DMS153 (cell line): ENCODE data around the gene ADAMTSL1.
"Not testable (repeated sequence)": the region's sequence is repeated elsewhere in the genome, so short reads cannot be mapped to it uniquely, and the experiment has no call there.

Experiments used
- DNase-seq: peaks from one replicate; lab custom pipeline; 2025; lab: John Stamatoyannopoulos, UW

ADAMTSL1 gene

DNA sequence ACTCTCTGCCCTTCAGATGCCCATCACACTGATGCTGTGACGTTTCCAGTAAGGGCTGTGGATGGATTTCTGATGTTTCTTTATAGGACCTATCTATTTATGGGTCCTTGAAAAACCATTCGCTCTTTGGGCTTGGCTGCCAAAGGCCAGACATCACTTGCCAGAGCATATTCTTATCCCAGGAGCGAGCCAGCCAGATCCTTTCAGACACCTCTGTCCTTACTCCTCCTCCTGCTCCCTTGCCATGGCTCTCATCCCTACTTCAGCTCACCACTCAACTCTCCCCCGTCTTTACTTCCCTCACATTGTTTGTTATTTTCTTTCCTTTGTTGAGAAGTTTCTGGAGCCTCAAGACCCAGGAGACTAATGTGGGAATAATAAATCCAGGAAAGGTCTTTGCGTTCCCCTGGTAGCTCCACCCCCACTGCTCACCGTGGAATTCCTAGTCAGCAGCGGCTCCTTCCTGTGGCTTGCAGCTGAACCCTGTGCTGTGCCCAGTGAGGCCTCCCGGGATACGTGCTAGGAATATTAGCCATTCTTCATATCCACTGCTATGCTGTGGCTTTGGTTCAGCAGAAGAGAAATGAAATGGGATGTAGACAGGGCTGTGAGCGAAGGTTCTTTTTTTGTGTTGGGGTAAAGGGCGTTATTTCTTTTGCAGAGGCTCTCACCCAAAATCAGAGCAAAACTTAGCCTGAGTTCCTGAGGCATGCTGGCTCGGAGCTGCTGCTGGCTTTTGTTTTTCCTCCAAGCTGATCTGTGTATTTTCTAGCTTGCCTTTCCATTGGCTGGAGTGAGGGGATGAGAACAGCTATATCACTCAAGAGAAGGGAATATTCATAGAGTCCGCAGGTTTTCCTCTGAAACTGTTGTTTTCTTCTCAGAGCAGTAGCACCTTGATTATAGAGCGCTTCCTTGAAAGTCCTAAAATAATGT lies 387.9 kb downstream of the ADAMTSL1 start:
- no peak for DNase-seq

DNA sequence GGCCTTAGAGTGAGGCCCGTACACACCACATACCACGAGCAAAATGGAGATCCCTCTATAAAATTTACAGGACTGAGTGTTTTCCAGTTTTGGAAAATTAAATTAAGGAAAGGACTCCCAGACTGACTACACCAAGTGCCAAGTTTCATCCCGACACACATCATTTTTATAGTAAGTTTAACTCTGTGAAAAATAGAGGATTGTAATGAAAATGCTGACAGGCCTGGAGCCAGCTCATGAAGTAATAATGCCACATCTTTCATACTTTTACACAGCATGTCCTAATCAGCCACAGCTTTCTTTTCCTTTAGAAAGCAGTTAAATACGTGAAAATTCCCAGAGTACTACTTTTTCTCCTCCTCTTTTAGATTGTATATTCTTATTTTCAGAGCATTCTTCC lies 389.8 kb downstream of the ADAMTSL1 start:
- DNase-seq, result no peak

DNA sequence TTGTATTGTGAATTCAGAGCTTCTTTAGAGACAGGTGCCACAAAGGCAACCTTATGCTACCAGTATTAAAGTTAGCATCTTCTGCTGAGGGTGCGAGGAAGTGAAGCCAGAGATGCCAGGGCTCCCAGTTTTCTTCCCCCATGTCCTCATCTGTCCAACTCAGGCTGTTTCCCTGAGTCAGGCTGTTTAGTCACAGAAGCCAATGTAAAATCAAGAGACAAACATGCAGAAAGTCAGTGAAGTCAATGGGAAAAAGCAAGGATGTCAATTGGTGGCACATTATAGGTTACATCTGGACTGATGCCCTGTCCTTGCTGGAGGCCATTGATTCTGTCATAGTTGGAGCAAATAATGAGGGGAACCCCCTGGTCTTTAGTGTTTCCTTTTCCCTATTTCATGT lies 390.6 kb downstream of the ADAMTSL1 start:
- no peak for DNase-seq

DNA sequence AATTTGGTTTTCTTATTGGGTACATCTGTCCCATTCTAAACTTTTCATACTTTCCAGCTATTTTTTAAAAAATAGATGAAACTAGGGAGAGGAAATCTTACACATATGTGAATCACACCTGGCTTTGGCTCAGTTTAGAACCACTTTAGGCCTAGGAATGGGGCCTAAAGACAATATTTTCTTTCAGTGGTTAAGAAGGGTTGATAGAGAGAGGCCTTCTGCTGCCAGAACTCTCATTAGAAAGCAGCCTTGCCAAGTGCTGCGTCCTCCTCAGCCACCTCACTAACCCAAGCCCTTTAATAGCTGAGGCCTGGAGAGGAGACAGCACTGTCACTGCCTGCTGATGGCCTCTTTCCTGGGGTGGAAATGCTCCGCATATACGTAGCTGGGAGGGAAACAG lies 391.6 kb downstream of the ADAMTSL1 start:
- no peak for DNase-seq

DNA sequence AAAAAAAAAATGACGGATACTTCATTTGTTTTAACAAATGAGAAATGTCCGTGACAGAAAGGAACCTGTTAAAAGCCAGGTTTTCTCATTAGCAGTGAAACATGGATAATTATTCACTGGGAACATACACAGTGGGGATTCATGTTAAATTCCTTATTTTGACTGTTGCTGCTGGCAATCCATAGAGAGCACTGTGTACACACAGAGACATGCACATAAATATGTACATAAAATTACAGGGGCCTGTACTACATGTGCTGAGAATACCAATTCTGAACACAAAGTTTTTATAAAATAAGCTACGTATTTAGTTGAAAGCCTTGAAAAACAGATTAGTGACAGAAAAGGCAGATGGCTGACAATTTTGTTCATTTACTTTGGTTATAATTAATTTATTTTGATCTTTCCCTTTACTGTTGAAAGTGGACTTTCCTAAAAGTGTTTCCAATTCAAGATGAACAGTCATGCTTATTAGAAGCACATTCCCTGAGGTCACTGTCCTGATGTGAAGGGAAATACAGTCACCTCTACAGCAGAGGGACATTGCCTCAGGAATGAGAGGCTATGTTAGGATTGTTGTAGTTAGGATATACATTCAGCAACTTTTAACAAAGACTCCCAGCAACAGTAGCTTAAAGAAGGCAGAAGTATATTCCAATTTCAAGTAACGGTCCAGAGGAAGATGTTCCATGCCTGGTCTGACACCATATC lies 392.3 kb downstream of the ADAMTSL1 start:
- DNase-seq, result no peak

DNA sequence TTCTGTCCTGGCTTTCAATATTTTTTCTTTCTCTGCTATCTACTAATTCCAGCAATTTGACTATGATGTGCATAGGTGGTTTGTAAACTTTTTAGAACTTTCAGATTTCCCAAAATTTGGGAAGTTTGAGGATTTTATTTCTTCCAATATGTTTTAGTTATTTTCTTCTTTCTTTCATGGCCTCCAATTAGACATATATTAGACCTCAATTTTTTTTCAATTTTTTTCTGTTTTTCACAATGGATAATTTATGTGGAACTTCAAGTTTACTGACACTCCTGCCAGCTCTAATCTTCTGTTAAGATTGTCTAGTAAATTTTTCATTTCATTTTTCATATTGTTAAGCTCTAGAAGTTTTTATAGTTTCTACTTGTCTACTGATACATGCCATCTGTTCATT lies 395.8 kb downstream of the ADAMTSL1 start:
- no peak for DNase-seq

DNA sequence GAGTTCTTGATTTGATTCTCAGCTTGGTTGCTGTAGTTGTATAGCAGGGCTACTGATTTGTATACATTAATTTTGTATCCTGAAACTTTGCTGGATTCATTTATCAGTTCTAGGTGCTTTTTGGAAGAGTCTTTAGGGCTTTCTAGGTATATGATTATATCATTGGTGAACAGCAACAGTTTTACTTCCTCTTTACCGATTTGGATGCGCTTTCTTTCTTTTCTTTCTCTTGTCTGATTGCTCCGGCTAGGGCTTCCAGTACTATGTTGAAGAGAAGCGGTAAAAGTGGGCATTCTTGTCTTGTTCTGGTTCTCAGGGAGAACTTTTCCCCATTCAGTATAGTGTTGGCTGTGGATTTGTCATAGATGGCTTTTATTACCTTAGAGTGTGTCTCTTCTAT lies 400.1 kb downstream of the ADAMTSL1 start:
- no peak for DNase-seq

DNA sequence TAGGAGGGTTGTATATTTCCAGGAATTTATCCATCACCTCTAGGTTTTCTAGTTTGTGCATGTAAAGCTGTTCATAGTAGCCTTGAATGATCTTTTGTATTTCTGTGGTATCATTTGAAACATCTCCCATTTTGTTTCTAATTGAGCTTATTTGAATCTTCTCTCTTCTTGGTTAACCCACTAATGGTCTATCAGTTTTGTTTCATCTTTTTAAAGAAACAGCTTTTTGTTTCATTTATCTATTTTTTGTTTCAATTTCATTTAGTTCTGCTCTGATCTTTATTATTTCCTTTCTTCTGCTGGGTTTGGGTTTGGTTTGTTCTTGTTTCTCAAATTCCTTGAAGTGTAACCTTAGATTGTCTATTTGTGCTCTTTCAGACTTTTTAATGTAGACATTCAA lies 401.0 kb downstream of the ADAMTSL1 start:
- not testable (repeated sequence) for DNase-seq

DNA sequence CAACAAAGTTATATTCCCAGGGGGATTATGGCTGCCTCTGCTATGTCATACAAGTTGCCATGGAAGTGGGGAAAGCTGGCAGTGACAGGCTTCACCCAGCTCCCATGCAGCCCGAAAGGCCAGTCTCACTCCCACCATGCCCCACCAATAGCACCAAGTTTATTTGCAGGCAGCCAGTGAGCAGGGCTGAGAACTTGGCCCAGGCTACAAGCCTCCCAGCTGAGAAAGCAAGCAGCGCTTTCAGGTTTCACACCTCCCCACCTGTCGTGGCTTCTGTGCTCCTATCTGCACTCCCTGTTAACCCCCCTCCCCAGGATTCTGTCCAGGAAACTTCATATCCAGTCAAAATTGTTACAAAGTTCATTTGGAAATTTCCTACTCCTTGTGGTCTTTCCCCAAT lies 404.0 kb downstream of the ADAMTSL1 start:
- DNase-seq, result no peak

DNA sequence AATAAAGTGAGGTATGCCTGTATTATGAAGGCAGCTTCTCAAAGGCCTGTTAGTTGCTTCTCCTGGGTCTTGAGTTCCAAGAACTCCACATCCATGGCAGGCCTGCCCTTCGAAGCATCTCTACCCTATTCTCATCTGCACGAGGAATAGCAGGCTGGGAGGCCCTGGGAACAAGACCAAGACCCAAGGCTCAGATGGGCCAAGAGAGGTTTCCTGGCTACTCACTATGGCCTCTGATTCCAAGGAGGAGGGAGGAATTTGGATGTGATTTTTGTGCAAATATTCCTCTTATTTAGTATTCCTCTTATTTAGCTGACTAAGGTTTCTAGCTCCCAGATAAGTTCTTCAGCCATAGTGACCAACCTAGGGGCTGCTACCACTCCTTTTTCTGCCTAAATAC lies 407.8 kb downstream of the ADAMTSL1 start:
- no peak for DNase-seq

DNA sequence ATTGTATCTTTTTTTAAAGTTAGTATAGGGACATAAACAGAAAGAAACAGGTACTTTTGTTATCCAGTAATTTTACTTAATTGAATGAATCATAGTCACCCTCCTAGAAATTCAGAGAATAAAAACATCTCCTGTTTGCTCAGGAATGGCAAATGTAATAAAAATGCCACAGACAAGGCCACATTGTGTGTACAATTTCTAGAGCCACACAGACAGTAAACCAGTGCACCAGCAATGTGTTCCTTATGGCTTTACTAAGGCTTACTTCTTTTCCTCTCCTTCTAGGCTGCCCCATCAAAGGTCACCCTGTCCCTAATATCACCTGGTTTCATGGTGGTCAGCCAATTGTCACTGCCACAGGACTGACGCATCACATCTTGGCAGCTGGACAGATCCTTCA lies 413.6 kb downstream of the ADAMTSL1 start:
- DNase-seq, result no peak

DNA sequence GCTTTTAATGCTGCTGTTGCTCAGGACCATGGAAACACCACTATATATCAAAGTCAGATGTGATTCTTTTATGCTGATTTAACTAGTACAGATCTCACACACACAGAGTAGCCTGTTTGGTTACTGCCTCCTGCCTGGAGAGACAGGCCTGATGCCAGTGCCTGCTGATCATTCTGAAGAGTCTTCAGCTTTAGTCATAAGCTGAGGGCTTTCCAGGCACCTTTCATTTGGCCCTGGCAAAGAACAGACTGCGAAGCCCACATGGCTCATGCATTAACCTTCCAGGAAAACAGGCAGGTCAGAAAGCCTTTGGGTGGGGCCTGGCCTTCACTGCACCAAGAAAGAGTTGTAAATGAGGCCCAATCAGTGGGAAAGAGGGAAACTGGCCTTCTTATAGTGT lies 414.3 kb downstream of the ADAMTSL1 start:
- no peak for DNase-seq

DNA sequence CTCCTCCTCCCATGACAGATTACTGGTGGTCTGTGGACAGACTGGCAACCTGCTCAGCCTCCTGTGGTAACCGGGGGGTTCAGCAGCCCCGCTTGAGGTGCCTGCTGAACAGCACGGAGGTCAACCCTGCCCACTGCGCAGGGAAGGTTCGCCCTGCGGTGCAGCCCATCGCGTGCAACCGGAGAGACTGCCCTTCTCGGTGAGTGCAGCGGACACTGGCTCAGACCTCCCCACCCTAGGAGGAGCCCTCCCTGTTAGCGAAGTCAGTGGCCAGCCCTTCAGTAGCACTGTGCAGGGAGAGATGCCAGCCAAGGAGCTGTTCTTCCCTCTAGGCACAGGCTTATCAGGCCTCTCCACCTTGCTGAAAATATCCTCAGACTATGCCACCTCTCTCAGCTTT lies 415.6 kb downstream of the ADAMTSL1 start:
- DNase-seq, result no peak

DNA sequence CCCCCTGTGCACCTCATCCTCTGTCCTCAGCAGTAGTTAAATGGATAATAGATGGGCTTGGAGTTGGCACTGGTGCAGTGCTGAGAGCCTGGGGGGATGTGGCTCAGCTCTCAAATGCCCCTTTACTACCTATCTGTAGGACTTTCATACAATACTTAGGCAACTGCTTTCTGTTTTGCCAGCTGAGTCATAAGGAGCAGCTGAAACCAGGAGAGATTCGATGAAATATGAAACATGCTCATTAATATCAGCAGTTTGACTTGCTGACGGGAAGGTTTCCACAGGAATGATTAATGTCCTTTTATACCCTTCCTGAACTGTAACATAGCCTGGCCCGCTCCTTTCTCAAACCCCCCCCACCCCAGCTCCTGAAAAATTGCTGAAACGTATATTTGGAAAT lies 416.4 kb downstream of the ADAMTSL1 start:
- no peak for DNase-seq

DNA sequence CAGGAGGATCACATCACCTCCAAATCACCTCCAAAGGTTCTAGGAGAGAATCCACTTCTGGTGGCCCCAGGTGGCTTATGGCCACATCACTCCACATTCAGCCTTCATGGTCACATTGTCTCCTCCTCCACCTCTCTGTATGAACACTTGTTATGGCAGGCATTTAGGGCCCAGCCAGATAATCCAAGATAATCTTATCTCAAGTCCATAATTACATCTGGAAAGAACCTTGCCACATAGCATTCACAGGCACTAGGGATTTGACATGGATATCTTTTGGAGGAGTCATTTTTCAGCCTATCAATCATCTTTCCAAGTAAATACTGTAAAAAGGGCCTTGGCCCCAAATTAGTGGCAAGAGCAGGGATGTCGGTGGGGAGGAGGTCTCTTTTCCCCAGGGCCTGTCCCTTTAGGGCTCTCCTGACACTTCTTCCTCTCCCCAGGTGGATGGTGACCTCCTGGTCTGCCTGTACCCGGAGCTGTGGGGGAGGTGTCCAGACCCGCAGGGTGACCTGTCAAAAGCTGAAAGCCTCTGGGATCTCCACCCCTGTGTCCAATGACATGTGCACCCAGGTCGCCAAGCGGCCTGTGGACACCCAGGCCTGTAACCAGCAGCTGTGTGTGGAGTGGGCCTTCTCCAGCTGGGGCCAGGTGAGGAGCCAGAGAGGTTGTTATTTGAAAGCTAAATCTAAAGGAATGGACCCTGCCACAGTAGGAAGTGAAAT lies 418.2 kb downstream of the ADAMTSL1 start:
- DNase-seq, result no peak

DNA sequence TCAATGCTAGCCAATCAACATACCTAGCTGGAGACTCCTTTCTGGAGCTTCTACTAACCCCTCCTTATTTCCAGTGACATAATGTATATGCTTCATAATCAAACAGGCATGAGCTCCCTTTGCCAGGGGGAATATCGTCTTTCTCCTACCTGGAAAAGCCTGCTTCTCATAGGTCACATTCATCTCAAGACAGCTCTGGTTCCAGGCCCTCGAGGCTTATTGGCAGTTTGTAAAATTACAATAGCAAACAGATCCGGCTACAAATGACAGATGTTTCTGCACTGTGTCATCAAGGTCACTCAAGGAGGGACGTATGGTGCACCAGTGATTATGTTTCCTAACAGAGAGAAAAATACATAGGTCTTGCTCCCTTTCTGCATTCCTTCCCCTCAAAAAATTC lies 419.1 kb downstream of the ADAMTSL1 start:
- DNase-seq, result no peak

DNA sequence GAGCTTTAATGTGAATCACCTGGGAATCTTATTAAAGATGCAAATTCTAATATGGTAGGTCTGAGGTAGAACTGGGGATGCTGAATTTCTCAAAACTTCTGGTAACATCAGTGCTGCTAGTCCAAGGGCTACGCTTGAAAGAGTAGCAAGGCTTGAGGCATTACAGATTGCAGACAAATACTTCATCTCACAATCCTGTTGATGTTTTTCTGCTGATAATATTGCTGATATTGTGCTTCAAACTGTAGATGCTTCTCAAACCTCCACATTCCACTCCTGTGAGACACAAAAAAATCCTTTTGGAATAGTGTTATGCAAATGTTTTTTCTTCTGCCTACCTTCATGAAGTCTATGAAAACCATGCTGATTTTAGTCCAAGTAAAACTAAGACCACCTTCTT lies 419.5 kb downstream of the ADAMTSL1 start:
- DNase-seq, result no peak

DNA sequence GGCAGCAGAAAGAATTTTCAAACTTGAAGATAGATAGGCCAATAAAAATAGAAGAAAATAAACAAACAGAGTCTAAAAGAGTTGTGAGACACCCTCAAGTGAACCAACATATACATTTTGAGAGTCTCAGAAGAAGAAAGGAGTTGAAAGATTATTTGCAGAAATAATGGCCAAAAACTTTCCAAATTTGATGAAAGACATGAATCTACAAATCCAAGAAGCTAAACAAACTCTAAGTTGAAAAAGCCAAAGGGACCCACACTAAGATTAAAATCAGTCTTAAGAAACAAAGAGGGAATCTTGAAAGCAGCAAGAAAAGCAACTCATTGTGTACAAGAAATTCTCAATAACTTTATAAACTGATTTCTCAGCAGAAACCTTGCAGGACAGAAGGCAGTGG lies 422.1 kb downstream of the ADAMTSL1 start:
- no peak for DNase-seq

DNA sequence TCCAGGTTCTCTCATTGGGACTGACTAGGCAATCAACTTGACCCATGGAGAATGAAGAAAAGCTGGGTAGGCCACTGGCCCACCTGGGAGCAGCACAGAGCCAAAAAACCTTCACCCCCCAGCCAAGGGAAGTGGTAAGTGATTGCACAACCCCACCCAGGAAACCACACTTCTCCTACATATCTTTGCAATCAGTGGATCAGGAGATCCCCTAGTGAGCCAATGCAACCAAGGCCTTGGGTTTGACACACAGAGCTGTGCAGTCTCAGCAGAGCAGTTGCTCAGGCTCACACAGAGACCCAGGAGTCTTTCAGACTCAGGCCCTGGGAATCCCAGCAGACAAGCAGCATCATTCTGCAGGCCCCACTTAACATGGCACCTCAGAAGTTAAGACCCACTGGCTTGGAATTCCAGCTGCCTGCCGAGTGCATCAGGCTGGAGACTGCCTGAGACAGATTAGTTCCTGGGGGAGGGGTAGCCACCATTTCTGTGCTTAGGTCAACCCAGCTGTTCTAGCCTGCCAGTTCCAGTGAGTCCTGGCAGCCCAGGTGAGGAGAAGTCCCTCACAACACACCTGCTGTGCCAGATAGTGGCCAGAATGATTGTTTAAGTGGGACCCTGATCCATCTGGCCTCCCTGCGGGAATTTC lies 422.7 kb downstream of the ADAMTSL1 start:
- no peak for DNase-seq

DNA sequence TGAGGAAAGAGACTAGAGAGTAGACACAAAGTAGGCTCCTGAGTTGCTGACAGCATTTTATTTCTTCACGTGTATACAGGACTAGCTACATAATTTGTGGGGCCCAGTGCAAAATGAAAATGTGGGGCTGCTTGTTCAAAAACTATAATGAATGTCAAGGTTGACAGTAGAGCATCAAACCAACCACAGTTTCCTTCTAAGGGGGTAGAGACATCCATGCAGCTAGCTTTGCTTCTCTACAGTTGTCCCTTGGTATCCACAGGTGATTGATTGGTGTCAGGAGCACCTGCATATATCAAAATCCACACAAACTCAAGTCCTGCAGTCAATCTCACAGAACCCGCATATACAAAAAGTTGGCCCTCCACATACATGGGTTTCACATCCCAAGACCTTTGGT lies 429.5 kb downstream of the ADAMTSL1 start:
- DNase-seq, result no peak

DNA sequence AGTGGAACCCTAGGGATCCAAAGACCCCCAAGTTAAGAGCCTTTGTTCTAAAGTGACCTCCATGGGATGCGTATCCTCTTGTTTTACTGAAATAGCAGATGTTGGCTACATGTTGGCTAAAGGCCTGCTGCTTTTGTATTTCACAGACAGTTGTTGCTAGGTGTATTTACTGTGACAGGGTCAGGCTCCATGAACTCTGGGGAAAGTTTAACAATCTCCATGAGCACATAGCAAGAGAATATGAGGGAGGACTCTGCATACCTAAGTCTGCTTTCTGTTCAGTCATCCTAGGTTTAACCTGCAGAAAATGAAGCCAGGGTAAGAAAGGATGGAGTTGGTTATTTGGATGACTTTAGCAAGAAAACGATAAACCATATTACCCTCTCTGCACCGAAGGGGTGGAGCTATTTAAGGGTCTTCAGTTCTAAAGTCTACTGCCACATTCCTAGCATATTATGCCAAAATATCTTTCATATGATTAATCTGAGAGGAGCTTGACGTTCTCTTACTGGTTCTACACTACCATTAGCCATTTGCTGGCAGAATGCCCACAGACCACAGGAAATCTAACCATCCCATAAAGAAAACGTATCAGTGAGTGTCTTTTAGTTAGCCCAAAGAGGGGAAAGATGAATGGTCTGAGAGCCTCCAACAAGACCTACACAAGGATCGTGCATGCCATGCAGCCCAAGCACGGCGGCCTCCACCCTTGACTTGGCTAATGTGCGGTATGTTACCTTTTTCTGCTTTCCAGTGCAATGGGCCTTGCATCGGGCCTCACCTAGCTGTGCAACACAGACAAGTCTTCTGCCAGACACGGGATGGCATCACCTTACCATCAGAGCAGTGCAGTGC lies 431.3 kb downstream of the ADAMTSL1 start:
- no peak for DNase-seq
